GM06990 (cell line): ENCODE results near the gene ZNF830.

Experiments
- DNase-seq: peaks from one replicate; pipeline ENCODE4 v3.0.0-alpha.2; 2011; ENCODE audit not compliant: insufficient read length; ENCODE audit errors: extremely low read depth
- H3K27me3 ChIP-seq: replicated peaks from 2 replicates; pipeline ENCODE4 v1.6.0; 2011; ENCODE audit warnings: low read length; ENCODE audit not compliant: control insufficient read depth, insufficient read depth
- H3K36me3 ChIP-seq: 2 replicates; pipeline ENCODE4 v1.5.1; 2011; ENCODE audit warnings: low read length; ENCODE audit not compliant: control insufficient read depth, insufficient read depth
- H3K4me3 ChIP-seq: replicated peaks from 2 replicates; pipeline ENCODE4 v1.5.1; 2011; ENCODE audit warnings: low read depth, mild to moderate bottlenecking, control low read depth, low read length
- CTCF ChIP-seq: IDR thresholded peaks from 2 replicates; pipeline ENCODE4 v1.5.1; 2011; ENCODE audit warnings: low read length, control low read depth, mild to moderate bottlenecking, inconsistent platforms; ENCODE audit not compliant: insufficient read depth, poor library complexity, severe bottlenecking

ZNF830 gene

GRCh38 chr17:34961093-34961911 is at the start of gene ZNF830, which contains the start of gene CCT6B:
TSS of gene ZNF830 (plus strand) at chr17:34961540. CDS start at chr17:34961567, 27 bp downstream.
TSS of gene CCT6B (minus strand) at chr17:34961460. CDS start at chr17:34961393, 67 bp downstream.
- no peak for TF ChIP-seq CTCF
- Histone ChIP-seq H3K36me3 (peaks cover 1% of the 10 kb centered on the region; the same call in 1 of the 2 replicates), H3K4me3 (peak within 1 kb of the TSS; percentile 100), H3K27me3 (no peaks in the 10 kb centered on the region)
- DNase-seq = peak; percentile 87

- no peak for TF ChIP-seq CTCF
- no peaks in the 10 kb centered on the region for H3K27me3 ChIP-seq
- H3K36me3 ChIP-seq = no peaks in the 10 kb centered on the region
- DNase-seq = no peak
- H3K4me3 ChIP-seq = no peak overlapping the region
Observed at GRCh38 chr17:34913001-34913400, 48.3 kb upstream of the ZNF830 start.

GRCh38 chr17:34916120-34916519 is 45.2 kb upstream of the ZNF830 start:
- no peaks in the 10 kb centered on the region for H3K27me3 ChIP-seq
- H3K4me3 ChIP-seq = no peak overlapping the region
- H3K36me3 ChIP-seq = no peaks in the 10 kb centered on the region
- DNase-seq = no peak
- TF ChIP-seq CTCF = no peak

GRCh38 chr17:34917381-34917780 is 44.0 kb upstream of the ZNF830 start:
- no peak for TF ChIP-seq CTCF
- Histone ChIP-seq H3K27me3 (no peaks in the 10 kb centered on the region), H3K4me3 (no peak overlapping the region), H3K36me3 (no peaks in the 10 kb centered on the region)
- DNase-seq = no peak

- no peak overlapping the region for H3K4me3 ChIP-seq
- no peaks in the 10 kb centered on the region for H3K36me3 ChIP-seq
- no peaks in the 10 kb centered on the region for H3K27me3 ChIP-seq
- TF ChIP-seq CTCF = no peak
- no peak for DNase-seq
Observed at GRCh38 chr17:34920676-34921075, 40.7 kb upstream of the ZNF830 start.
